C4-2B (cell line): Measurements from ENCODE around the gene ECM1.

Experiments
- ZFX ChIP-seq: fragments of 450-650 bp; IDR thresholded peaks from 2 replicates; pipeline ENCODE4 v1.6.1; 2017
- TF ChIP-seq, protein P1 (sequence below): fragments of 450-650 bp; conservative IDR thresholded peaks from 2 replicates; pipeline ENCODE4 v1.5.1; 2017; ENCODE audit warnings: mild to moderate bottlenecking

DNA sequence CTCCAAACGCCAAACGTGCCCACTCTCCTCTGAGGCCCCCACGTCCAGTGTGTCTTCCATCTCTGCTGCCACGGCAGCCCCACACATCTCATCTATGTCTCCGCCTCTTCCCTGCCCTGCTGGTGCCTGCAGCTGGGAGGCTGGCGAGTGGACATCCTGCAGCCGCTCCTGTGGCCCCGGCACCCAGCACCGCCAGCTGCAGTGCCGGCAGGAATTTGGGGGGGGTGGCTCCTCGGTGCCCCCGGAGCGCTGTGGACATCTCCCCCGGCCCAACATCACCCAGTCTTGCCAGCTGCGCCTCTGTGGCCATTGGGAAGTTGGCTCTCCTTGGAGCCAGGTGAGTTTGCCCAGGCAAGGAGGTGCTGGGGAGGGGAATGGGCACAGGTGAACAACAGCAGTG lies 49.9 kb downstream of the ECM1 start:
- TF ChIP-seq, protein P1, sequence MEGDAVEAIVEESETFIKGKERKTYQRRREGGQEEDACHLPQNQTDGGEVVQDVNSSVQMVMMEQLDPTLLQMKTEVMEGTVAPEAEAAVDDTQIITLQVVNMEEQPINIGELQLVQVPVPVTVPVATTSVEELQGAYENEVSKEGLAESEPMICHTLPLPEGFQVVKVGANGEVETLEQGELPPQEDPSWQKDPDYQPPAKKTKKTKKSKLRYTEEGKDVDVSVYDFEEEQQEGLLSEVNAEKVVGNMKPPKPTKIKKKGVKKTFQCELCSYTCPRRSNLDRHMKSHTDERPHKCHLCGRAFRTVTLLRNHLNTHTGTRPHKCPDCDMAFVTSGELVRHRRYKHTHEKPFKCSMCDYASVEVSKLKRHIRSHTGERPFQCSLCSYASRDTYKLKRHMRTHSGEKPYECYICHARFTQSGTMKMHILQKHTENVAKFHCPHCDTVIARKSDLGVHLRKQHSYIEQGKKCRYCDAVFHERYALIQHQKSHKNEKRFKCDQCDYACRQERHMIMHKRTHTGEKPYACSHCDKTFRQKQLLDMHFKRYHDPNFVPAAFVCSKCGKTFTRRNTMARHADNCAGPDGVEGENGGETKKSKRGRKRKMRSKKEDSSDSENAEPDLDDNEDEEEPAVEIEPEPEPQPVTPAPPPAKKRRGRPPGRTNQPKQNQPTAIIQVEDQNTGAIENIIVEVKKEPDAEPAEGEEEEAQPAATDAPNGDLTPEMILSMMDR = no peak
- TF ChIP-seq ZFX = no peak
